HG02884 (cell line): ENCODE data around the gene LGMN.
"Not testable (repeated sequence)": the region's sequence is repeated elsewhere in the genome, so short reads cannot be mapped to it uniquely, and the experiment has no call there.

Source experiments
- ATAC-seq: cut with Tn5 transposase; IDR thresholded peaks from one replicate; pipeline ENCODE4 v1.9.1; 2021; ENCODE audit warnings: mild to moderate bottlenecking, moderate library complexity; ENCODE audit not compliant: unreplicated experiment

The LGMN gene

GRCh38 chr14:92763666-92764631, 15.5 kb upstream of the LGMN start:
- not testable (repeated sequence) for ATAC-seq

DNA sequence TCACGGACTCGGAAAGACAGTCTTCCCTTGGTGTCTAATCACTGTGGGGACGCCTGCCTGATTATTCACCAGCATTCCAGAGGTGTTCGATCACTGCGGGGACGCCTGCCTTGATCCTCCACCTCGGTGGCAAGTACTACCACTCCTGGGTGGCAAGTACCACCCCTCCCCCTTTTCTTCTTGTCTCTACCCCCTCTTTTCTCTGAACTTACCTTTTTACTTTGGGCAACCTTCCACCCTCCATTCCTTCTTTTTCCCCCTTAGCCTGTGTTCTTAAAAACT, 12.0 kb upstream of the LGMN start:
- ATAC-seq = no peak

- ATAC-seq = no peak
Observed at GRCh38 chr14:92759679-92760523, 11.5 kb upstream of the LGMN start.

DNA sequence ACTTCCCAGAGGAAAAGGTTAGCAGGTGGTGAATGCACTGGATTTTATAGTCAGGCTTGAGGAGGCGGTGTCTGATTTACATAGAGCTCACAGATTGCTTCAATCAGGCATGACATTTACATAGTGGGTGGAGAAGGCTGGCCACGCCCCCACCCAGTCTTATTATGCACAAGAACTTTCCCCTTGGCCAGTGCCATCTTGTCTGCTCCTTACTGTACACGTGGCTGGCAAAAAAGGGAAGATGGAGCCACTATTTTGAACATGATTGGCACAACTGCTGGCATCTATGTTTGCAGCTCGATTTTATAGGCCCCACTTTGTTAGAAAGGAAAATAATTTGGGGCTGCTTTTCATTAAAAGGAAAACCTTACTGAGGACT, 10.9 kb upstream of the LGMN start:
- no peak for ATAC-seq

DNA sequence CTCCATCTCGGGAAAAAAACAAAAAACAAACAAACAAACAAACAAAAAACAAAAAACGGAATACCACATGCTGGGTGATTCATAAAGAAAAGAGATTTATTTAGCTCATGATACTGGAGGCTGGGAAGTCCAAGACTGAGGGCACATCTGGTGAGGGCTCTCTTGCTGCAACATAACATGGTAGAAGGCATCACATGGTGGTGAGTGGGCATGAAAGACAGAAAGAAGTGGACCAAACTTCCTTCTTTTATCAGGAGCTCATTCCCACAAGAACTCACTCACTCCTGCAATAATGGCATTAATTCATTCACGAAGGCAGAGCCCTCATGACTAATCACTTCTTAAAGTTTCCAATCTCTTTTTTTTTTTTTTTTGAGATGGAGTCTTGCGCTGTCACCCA, 8.0 kb upstream of the LGMN start:
- no peak for ATAC-seq

- no peak for ATAC-seq
Observed at GRCh38 chr14:92755495-92755894, 7.1 kb upstream of the LGMN start.

DNA sequence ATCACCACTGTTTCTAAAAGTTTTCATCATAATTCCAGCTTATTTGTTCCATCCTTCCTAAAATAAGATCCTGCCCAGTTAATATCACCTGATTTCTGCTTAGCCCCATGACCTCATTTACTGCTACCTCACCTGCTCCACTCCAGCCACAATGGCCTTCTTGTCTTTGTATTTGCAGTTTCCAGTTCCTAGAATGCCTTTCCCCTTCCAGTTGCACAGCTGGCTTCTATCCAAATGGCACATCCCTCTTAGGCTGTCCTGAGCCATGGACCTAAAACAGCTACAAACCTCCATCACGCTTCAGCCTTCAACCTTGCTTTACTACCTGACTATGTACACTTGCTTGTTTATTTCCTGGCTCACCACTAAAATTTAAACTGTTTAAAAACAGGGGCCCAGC, 6.5 kb upstream of the LGMN start:
- ATAC-seq = no peak

- ATAC-seq = no peak
Observed at GRCh38 chr14:92753250-92753649, 4.8 kb upstream of the LGMN start.

GRCh38 chr14:92751819-92752218, 3.4 kb upstream of the LGMN start:
- no peak for ATAC-seq

- ATAC-seq = peak; percentile 40
Observed at GRCh38 chr14:92750994-92751400, 2.6 kb upstream of the LGMN start.

- ATAC-seq = not testable (repeated sequence)
Observed at GRCh38 chr14:92750222-92750728, 1.8 kb upstream of the LGMN start.

- ATAC-seq = no peak
Observed at GRCh38 chr14:92747701-92748258, 647 bp downstream of the LGMN start.

DNA sequence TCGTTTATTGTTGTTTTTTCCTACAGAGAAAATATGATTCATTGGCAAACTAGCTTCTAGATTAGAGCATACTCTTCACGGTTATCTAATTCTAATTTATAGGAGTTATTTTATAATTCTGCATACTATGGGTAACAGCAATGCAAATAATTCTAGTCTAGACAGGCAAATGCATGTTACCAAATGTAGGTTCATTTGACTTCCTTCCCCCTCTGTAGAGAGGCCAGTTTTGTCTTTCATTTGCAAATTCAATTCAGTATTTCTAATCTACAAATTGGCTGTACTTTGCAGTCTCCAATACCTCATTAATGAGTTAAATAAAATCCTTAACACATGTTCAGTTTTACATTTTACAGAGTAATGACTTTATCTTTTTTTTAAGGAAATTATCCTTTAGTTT, 4.2 kb downstream of the LGMN start:
- ATAC-seq = no peak

DNA sequence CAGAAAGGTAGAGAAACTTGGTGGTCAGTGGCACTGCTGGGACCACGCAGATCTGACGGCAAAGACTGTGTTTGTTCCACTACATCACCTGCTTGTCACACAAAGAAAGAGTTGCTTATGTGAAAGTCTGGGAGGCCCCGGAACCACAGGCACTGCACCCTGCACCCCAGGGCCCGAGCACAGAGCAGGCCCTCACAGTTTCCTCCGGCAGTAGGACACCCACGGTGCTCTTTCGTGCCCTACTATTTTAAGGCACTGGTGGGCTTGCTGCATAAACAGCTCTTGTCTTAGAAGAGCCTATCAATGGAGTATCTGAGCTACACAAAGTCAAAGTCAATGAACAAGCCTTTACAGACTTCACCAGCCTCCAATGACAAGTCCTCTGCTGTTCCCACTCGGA, 8.0 kb downstream of the LGMN start:
- ATAC-seq = no peak

GRCh38 chr14:92737619-92738188, 10.7 kb downstream of the LGMN start:
- ATAC-seq = no peak

GRCh38 chr14:92737206-92737605, 11.2 kb downstream of the LGMN start:
- no peak for ATAC-seq

DNA sequence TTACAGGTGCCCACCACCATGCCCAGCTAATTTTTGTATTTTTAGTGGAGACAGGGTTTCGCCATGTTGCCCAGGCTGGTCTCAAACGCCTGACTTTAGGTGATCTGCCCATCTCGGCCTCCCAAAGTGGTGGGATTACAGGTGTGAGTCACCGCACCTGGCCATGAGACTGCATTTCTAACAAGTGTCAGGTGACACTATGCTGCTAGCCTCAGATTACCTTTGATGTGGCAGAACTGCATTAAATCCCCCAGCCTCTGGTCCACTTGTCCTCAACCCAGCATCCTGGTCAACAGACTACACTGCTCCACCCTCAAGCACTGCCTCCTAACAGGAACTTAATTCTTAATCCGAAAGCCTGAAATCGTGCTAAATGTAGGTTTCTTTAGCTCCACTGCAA, 13.1 kb downstream of the LGMN start:
- no peak for ATAC-seq

- ATAC-seq = no peak
Observed at GRCh38 chr14:92734618-92735017, 13.8 kb downstream of the LGMN start.

GRCh38 chr14:92733007-92733406, 15.4 kb downstream of the LGMN start:
- no peak for ATAC-seq

GRCh38 chr14:92731622-92732115, 16.8 kb downstream of the LGMN start:
- ATAC-seq = no peak
